Measurements from ENCODE around the gene KDM2A.

The KDM2A gene

GRCh38 chr11:67261946-67262681 lies 143.1 kb downstream of the KDM2A start:
- no peak for TF ChIP-seq ZNF274 (IDR thresholded peaks at IDR 0.05; ENCODE audit: low read depth, low read length)
- no peak overlapping the region for H3K4me3 ChIP-seq (ENCODE audit: low read length)

GRCh38 chr11:67262731-67263675 lies 143.9 kb downstream of the KDM2A start:
- H3K4me3 ChIP-seq (ENCODE audit: low read length), result no peak overlapping the region
- TF ChIP-seq ZNF274 (IDR thresholded peaks at IDR 0.05; ENCODE audit: low read depth, low read length), result no peak

- H3K4me3 ChIP-seq (ENCODE audit: low read length), result no peak overlapping the region
- TF ChIP-seq ZNF274 (IDR thresholded peaks at IDR 0.05; ENCODE audit: low read depth, low read length), result no peak
Observed at GRCh38 chr11:67264260-67264659, 145.2 kb downstream of the KDM2A start.

GRCh38 chr11:67264877-67265632 lies 146.0 kb downstream of the KDM2A start:
- TF ChIP-seq ZNF274 (IDR thresholded peaks at IDR 0.05; ENCODE audit: low read depth, low read length), result no peak
- H3K4me3 ChIP-seq (ENCODE audit: low read length), result no peak overlapping the region

GRCh38 chr11:67265633-67266448 lies 146.8 kb downstream of the KDM2A start:
- no peak overlapping the region for H3K4me3 ChIP-seq (ENCODE audit: low read length)
- TF ChIP-seq ZNF274 (IDR thresholded peaks at IDR 0.05; ENCODE audit: low read depth, low read length), result no peak

- peak within 1 kb of the TSS; percentile 71 for H3K4me3 ChIP-seq (ENCODE audit: low read length)
- TF ChIP-seq ZNF274 (IDR thresholded peaks at IDR 0.05; ENCODE audit: low read depth, low read length), result no peak
Observed at GRCh38 chr11:67266449-67267187, 147.6 kb downstream of the KDM2A start, which contains the start of gene GRK2. Gene GRK2, plus strand, starts transcription at chr11:67266473. Its CDS starts 227 bp downstream, at chr11:67266700.

GRCh38 chr11:67267188-67268080 lies 148.4 kb downstream of the KDM2A start:
- no peak for TF ChIP-seq ZNF274 (IDR thresholded peaks at IDR 0.05; ENCODE audit: low read depth, low read length)
- peak overlapping the region; percentile 71 for H3K4me3 ChIP-seq (ENCODE audit: low read length)

- H3K4me3 ChIP-seq (ENCODE audit: low read length), result peak overlapping the region; percentile 71; the same call in 1 of the 2 replicates
- TF ChIP-seq ZNF274 (IDR thresholded peaks at IDR 0.05; ENCODE audit: low read depth, low read length), result no peak
Observed at GRCh38 chr11:67268081-67268961, 149.3 kb downstream of the KDM2A start.

GRCh38 chr11:67268962-67269268 lies 149.9 kb downstream of the KDM2A start:
- TF ChIP-seq ZNF274 (IDR thresholded peaks at IDR 0.05; ENCODE audit: low read depth, low read length), result no peak
- H3K4me3 ChIP-seq (ENCODE audit: low read length), result peak overlapping the region; percentile 71; the same call in 1 of the 2 replicates

- no peak for TF ChIP-seq ZNF274 (IDR thresholded peaks at IDR 0.05; ENCODE audit: low read depth, low read length)
- peak overlapping the region; percentile 71; the same call in 1 of the 2 replicates for H3K4me3 ChIP-seq (ENCODE audit: low read length)
Observed at GRCh38 chr11:67269401-67270255, 150.6 kb downstream of the KDM2A start.
